Measurements from ENCODE around the gene SLC35B1. TPM values are rescaled to one million over a fixed set of nuclear protein-coding genes. Genes with fewer than 3 reads are reported as not detected.
"Not testable (repeated sequence)": the region's sequence is repeated elsewhere in the genome, so short reads cannot be mapped to it uniquely, and the experiment has no call there.

SLC35B1 gene
- total and polyA plus RNA-seq, 10 of the 15 experiments (the other 5 are each of a cell fraction or from before 2014, with no cell fraction given) = 40.0 to 113 (median 51.6) TPM

DNA sequence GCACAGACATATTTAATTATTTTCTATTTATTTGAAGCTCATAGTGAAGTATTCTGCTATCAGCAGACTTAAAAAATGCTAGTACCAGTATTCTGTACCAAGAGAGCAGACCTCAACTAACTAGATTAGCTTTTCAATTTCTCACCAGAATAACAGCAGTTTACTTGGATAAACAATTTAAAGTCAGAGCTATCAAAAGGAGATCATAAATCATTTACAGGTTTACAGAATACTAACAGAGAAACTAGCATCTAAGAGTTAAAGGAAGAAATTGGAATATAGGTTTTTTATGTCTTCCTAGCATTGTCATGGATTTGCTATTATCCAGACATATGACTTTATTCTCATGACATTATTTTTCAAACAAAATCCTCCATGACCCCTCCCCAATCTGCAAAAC is 33.3 kb downstream of the SLC35B1 start (continued):
- TF ChIP-seq, protein P1, sequence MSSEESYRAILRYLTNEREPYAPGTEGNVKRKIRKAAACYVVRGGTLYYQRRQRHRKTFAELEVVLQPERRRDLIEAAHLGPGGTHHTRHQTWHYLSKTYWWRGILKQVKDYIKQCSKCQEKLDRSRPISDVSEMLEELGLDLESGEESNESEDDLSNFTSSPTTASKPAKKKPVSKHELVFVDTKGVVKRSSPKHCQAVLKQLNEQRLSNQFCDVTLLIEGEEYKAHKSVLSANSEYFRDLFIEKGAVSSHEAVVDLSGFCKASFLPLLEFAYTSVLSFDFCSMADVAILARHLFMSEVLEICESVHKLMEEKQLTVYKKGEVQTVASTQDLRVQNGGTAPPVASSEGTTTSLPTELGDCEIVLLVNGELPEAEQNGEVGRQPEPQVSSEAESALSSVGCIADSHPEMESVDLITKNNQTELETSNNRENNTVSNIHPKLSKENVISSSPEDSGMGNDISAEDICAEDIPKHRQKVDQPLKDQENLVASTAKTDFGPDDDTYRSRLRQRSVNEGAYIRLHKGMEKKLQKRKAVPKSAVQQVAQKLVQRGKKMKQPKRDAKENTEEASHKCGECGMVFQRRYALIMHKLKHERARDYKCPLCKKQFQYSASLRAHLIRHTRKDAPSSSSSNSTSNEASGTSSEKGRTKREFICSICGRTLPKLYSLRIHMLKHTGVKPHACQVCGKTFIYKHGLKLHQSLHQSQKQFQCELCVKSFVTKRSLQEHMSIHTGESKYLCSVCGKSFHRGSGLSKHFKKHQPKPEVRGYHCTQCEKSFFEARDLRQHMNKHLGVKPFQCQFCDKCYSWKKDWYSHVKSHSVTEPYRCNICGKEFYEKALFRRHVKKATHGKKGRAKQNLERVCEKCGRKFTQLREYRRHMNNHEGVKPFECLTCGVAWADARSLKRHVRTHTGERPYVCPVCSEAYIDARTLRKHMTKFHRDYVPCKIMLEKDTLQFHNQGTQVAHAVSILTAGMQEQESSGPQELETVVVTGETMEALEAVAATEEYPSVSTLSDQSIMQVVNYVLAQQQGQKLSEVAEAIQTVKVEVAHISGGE (CRISPR knock-in tag; IDR thresholded peaks at IDR 0.05) = no peak
- TF ChIP-seq ETV6 (conservative IDR thresholded peaks at IDR 0.05 in 1 of 2, IDR thresholded peaks at IDR 0.05 in 1 of 2; ENCODE audit: borderline replicate concordance in 1 of 2, low read depth in 1 of 2) (no peak), PAX5 (IDR thresholded peaks at IDR 0.05; ENCODE audit: borderline replicate concordance, low read depth, low read length) (no peak), SMARCA5 (IDR thresholded peaks at IDR 0.05) (no peak), TBL1XR1 (IDR thresholded peaks at IDR 0.05; ENCODE audit: low read depth, low read length) (no peak)
- TF ChIP-seq, protein P2, sequence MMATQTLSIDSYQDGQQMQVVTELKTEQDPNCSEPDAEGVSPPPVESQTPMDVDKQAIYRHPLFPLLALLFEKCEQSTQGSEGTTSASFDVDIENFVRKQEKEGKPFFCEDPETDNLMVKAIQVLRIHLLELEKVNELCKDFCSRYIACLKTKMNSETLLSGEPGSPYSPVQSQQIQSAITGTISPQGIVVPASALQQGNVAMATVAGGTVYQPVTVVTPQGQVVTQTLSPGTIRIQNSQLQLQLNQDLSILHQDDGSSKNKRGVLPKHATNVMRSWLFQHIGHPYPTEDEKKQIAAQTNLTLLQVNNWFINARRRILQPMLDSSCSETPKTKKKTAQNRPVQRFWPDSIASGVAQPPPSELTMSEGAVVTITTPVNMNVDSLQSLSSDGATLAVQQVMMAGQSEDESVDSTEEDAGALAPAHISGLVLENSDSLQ (IDR thresholded peaks at IDR 0.05) = no peak
- TF ChIP-seq, protein P3, sequence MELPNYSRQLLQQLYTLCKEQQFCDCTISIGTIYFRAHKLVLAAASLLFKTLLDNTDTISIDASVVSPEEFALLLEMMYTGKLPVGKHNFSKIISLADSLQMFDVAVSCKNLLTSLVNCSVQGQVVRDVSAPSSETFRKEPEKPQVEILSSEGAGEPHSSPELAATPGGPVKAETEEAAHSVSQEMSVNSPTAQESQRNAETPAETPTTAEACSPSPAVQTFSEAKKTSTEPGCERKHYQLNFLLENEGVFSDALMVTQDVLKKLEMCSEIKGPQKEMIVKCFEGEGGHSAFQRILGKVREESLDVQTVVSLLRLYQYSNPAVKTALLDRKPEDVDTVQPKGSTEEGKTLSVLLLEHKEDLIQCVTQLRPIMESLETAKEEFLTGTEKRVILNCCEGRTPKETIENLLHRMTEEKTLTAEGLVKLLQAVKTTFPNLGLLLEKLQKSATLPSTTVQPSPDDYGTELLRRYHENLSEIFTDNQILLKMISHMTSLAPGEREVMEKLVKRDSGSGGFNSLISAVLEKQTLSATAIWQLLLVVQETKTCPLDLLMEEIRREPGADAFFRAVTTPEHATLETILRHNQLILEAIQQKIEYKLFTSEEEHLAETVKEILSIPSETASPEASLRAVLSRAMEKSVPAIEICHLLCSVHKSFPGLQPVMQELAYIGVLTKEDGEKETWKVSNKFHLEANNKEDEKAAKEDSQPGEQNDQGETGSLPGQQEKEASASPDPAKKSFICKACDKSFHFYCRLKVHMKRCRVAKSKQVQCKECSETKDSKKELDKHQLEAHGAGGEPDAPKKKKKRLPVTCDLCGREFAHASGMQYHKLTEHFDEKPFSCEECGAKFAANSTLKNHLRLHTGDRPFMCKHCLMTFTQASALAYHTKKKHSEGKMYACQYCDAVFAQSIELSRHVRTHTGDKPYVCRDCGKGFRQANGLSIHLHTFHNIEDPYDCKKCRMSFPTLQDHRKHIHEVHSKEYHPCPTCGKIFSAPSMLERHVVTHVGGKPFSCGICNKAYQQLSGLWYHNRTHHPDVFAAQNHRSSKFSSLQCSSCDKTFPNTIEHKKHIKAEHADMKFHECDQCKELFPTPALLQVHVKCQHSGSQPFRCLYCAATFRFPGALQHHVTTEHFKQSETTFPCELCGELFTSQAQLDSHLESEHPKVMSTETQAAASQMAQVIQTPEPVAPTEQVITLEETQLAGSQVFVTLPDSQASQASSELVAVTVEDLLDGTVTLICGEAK (IDR thresholded peaks at IDR 0.05; ENCODE audit: borderline replicate concordance) = no peak

DNA sequence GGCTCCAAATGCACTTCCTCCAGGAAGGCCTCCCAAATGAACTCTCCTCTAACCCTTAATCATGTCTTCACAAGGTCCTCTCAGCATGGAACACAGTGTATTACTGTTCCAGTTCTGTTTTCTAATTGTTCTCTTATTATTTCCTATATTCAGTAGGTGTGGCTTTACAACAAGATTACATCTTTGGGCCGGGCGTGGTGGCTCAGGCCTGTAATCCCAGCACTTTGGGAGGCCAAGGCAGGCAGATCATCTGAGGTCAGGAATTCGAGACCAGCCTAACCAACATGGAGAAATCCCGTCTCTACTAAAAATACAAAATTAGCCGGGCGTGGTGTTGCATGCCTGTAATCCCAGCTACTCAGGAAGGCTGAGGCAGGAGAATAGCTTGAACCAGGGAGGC is 34.1 kb downstream of the SLC35B1 start:
- 91% methylated on average over 6 of the region's 6 CpGs for WGBS (ENCODE audit: insufficient coverage, insufficient replicate concordance, low lambda C conversion rate, missing lambda C conversion rate)
- H3K4me1 ChIP-seq (ENCODE audit: control insufficient read depth, insufficient read depth, low read length); H2AFZ ChIP-seq (ENCODE audit: control insufficient read depth, low read depth, low read length); H3K9ac ChIP-seq (ENCODE audit: control insufficient read depth, insufficient read depth, low read length); BruUV-seq (replicated peaks); H3K4me3 ChIP-seq; H3K27me3 ChIP-seq (replicated peaks in 1 of 2; ENCODE audit: control insufficient read depth in 2 of 2, insufficient read depth in 2 of 2, low read length in 1 of 2); H3K4me2 ChIP-seq (ENCODE audit: control insufficient read depth, insufficient read depth); H3K36me3 ChIP-seq (ENCODE audit: control insufficient read depth in 2 of 2, insufficient read depth in 2 of 2, low read length in 1 of 2); ATAC-seq; DNase-seq (ENCODE audit: low read depth, low spot score); H3K27ac ChIP-seq (ENCODE audit: control insufficient read depth, insufficient read depth); H3K9me3 ChIP-seq (replicated peaks; ENCODE audit: control insufficient read depth, insufficient read depth, low read length); FAIRE-seq; H4K20me1 ChIP-seq (ENCODE audit: control insufficient read depth, insufficient read depth); in situ Hi-C loops (cut with MboI); intact Hi-C loops (cut with micrococcal nuclease; ENCODE audit: unreplicated experiment): not testable (repeated sequence)
- RAD21 ChIA-PET (ENCODE audit: unreplicated experiment) = interaction anchor here (1.3 kb wide), 1 partner anchor 27 kb away, joined by 6 read pairs; no protein-coding TSS in a partner anchor
- SMC1A ChIA-PET (ENCODE audit: uncharacterized antibody, unreplicated experiment) = interaction anchor here (1.1 to 1.7 kb wide), 6 partner anchors 11 to 42 kb away, joined by 5 to 13 read pairs (median 6); no protein-coding TSS in a partner anchor
- CTCF ChIA-PET = interaction anchor here (1.1 to 1.5 kb wide), 3 partner anchors 10 to 97 kb away, joined by 3 to 7 read pairs (median 4); no protein-coding TSS in a partner anchor
- H3K79me2 ChIP-seq (ENCODE audit: control insufficient read depth, insufficient read depth, low read length) = peaks cover 66% of the 10 kb centered on the region
- POLR2A ChIA-PET = interaction anchor here (0.9 kb wide), 1 partner anchor 67 kb away, joined by 3 read pairs; no protein-coding TSS in a partner anchor
